Peyer's patch (tissue), 4 donors: ENCODE results near the gene HECTD4.

Experiments
- CTCF ChIP-seq, 6 experiments: fragments of 450-650 bp in 4 of 6; fragments of 200-600 bp in 2 of 6; sonication (generic) in 1 of 6; IDR thresholded peaks; one replicate each; pipeline ENCODE4 v1.5.1; 2017 to 2019; ENCODE audit warnings: antibody characterized with exemption in 6 of 6, mild to moderate bottlenecking in 3 of 6, moderate library complexity in 1 of 6
- POLR2A ChIP-seq, 2 donors: fragments of 450-650 bp; IDR thresholded peaks; one replicate each; pipeline ENCODE4 v1.5.1; 2017; ENCODE audit warnings: antibody characterized with exemption in 2 of 2, mild to moderate bottlenecking in 2 of 2, moderate library complexity in 2 of 2

GRCh38 chr12:112319395-112319794 is 62.8 kb downstream of the HECTD4 start:
- TF ChIP-seq CTCF (IDR thresholded peaks at IDR 0.05) (no peak), POLR2A (IDR thresholded peaks at IDR 0.05) (no peak)
